Measurements from ENCODE around the gene ZNF496. TPM values are rescaled to one million over a fixed set of nuclear protein-coding genes. Genes with fewer than 3 reads are reported as not detected.

ZNF496 gene
- total and polyA plus RNA-seq, 9 of the 15 experiments (the other 6 are each of a cell fraction or from before 2014, with no cell fraction given): 4.3 to 54.0 (median 31.3) TPM

GRCh38 chr1:247367786-247368422 is 36.2 kb upstream of the ZNF496 start (continued):
- TF ChIP-seq CREB5 (CRISPR knock-in tag; IDR thresholded peaks at IDR 0.05) (peak; percentile 97), CSDE1 (IDR thresholded peaks at IDR 0.05) (no peak), THRB (CRISPR knock-in tag; conservative IDR thresholded peaks at IDR 0.05) (peak; percentile 100), FOXK1 (CRISPR knock-in tag; IDR thresholded peaks at IDR 0.05; ENCODE audit: borderline replicate concordance) (no peak), THRAP3 (IDR thresholded peaks at IDR 0.05; ENCODE audit: borderline replicate concordance) (no peak), ARID1B (IDR thresholded peaks at IDR 0.05) (peak; percentile 63), FOS (IDR thresholded peaks at IDR 0.05; ENCODE audit: extremely low read depth, insufficient read length) (no peak), MIER1 (IDR thresholded peaks at IDR 0.05; ENCODE audit: low read depth) (no peak), NR1H2 (CRISPR knock-in tag; IDR thresholded peaks at IDR 0.05) (no peak), DNMT1 (IDR thresholded peaks at IDR 0.05) (no peak), RBM34 (IDR thresholded peaks at IDR 0.05; ENCODE audit: borderline replicate concordance, insufficient read depth, low read length) (no peak)
- TF ChIP-seq, protein P1, sequence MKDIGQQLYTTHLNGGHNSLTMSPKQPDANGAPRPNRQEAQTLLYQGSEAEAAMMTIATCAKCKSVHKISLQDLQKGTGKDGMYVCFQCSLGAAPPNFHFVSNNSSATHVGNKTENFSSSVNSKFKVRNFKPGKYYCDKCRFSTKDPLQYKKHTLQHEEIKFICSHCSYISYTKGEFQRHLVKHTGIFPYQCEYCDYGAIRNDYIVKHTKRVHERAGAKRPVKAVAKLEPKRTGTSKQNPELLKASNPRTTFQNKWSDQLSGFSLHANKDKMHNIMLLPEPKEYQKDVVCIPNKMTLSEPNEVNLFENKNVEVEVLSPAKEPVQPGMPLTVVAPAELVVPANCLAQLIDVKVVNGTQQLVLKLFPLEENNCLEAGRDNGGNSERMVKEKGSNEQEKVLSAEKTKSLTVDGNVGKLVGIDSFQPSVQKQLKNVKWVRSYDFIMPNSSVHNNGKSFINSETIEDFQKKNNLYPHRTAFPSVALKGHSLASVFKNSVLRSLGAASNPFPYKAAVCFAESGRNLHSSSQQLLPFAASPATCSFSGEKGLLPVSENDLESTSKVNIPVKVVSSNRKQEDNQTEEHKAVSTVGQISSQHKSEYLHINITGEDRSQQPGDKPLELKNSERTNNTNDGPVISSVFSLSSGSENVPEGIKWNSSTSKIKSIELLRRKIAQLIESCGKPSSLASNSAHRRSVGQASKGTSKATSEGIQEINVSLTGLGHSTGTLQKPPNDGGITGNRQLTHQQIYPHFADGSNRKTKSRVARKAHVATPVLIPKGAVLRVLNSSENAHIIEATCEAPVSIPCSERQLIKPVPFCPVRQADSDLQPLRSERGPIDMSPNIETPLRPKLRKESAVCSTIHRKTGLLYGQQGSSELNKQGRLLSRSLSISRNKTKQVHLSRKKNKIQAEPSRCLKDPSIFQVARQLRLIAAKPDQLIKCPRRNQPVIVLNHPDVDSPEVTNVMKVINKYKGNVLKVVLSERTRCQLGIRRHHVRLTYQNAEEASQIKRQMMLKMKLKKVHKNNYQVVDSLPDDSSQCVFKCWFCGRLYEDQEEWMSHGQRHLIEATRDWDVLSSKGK (CRISPR knock-in tag; IDR thresholded peaks at IDR 0.05): peak; percentile 93
- TF ChIP-seq, protein P2, sequence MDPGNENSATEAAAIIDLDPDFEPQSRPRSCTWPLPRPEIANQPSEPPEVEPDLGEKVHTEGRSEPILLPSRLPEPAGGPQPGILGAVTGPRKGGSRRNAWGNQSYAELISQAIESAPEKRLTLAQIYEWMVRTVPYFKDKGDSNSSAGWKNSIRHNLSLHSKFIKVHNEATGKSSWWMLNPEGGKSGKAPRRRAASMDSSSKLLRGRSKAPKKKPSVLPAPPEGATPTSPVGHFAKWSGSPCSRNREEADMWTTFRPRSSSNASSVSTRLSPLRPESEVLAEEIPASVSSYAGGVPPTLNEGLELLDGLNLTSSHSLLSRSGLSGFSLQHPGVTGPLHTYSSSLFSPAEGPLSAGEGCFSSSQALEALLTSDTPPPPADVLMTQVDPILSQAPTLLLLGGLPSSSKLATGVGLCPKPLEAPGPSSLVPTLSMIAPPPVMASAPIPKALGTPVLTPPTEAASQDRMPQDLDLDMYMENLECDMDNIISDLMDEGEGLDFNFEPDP (CRISPR knock-in tag; IDR thresholded peaks at IDR 0.05): peak; percentile 99
- TF ChIP-seq, protein P3, sequence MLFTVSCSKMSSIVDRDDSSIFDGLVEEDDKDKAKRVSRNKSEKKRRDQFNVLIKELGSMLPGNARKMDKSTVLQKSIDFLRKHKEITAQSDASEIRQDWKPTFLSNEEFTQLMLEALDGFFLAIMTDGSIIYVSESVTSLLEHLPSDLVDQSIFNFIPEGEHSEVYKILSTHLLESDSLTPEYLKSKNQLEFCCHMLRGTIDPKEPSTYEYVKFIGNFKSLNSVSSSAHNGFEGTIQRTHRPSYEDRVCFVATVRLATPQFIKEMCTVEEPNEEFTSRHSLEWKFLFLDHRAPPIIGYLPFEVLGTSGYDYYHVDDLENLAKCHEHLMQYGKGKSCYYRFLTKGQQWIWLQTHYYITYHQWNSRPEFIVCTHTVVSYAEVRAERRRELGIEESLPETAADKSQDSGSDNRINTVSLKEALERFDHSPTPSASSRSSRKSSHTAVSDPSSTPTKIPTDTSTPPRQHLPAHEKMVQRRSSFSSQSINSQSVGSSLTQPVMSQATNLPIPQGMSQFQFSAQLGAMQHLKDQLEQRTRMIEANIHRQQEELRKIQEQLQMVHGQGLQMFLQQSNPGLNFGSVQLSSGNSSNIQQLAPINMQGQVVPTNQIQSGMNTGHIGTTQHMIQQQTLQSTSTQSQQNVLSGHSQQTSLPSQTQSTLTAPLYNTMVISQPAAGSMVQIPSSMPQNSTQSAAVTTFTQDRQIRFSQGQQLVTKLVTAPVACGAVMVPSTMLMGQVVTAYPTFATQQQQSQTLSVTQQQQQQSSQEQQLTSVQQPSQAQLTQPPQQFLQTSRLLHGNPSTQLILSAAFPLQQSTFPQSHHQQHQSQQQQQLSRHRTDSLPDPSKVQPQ (CRISPR knock-in tag; IDR thresholded peaks at IDR 0.05; ENCODE audit: borderline replicate concordance): peak; percentile 98
- TF ChIP-seq, protein P4, sequence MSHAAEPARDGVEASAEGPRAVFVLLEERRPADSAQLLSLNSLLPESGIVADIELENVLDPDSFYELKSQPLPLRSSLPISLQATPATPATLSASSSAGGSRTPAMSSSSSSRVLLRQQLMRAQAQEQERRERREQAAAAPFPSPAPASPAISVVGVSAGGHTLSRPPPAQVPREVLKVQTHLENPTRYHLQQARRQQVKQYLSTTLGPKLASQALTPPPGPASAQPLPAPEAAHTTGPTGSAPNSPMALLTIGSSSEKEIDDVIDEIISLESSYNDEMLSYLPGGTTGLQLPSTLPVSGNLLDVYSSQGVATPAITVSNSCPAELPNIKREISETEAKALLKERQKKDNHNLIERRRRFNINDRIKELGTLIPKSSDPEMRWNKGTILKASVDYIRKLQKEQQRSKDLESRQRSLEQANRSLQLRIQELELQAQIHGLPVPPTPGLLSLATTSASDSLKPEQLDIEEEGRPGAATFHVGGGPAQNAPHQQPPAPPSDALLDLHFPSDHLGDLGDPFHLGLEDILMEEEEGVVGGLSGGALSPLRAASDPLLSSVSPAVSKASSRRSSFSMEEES (CRISPR knock-in tag; IDR thresholded peaks at IDR 0.05): peak; percentile 81
